ENCODE data around the gene DDX42. TPM values are rescaled to one million over a fixed set of nuclear protein-coding genes. Genes with fewer than 3 reads are reported as not detected.

The DDX42 gene
- total RNA-seq, 1 donor from 2014 or later, result 37.5 TPM

GRCh38 chr17:63768433-63768832 lies 5.5 kb upstream of the DDX42 start:
- DNase-seq (ENCODE audit: low spot score in 2 of 2), result no peak
- H3K4me1 ChIP-seq, result peaks cover 0 to 14% of the 10 kb centered on the region in 2 donors
- intact Hi-C loops (cut with DNase I), result no loop called here

GRCh38 chr17:63772801-63773271 lies 1.1 kb upstream of the DDX42 start:
- Histone ChIP-seq H3K4me3 (peak overlapping the region; percentile 89 to 97), H3K36me3 (peaks cover 5 to 6% of the 10 kb centered on the region in 2 donors), H3K27me3 (no peaks in the 10 kb centered on the region), H3K4me1 (peaks cover 4 to 25% of the 10 kb centered on the region in 2 donors), H3K27ac (peak overlapping the region; percentile 97 to 98), H3K9me3 (no peaks in the 10 kb centered on the region)
- DNase-seq (ENCODE audit: low spot score in 2 of 2), result no peak
- no peak for TF ChIP-seq CTCF (IDR thresholded peaks at IDR 0.05)
- intact Hi-C loops (cut with DNase I), result loop anchor here (1.0 to 2.0 kb wide), 6 partner anchors 32 to 734 kb away; partner anchors contain the start of genes CEP95, DDX5, FTSJ3 and LIMD2

More at GRCh38 chr17:63768433-63768832, 5.5 kb upstream of the DDX42 start:
- no peak for TF ChIP-seq CTCF (IDR thresholded peaks at IDR 0.05)
- peaks cover 15 to 17% of the 10 kb centered on the region in 2 donors for H3K36me3 ChIP-seq
- H3K4me3 ChIP-seq, result no peak overlapping the region
- H3K27ac ChIP-seq, result no peak overlapping the region
- H3K9me3 ChIP-seq, result no peaks in the 10 kb centered on the region
- H3K27me3 ChIP-seq, result no peaks in the 10 kb centered on the region

- intact Hi-C loops (cut with DNase I), result loop anchor here (1.0 to 2.0 kb wide), 6 partner anchors 33 to 733 kb away; partner anchors contain the start of genes CEP95, DDX5, FTSJ3 and LIMD2
- peak within 1 kb of the TSS; percentile 97 to 98 for H3K27ac ChIP-seq
- H3K9me3 ChIP-seq, result no peaks in the 10 kb centered on the region
- H3K27me3 ChIP-seq, result no peaks in the 10 kb centered on the region
- H3K4me3 ChIP-seq, result peak within 1 kb of the TSS; percentile 89 to 97
- DNase-seq (ENCODE audit: low spot score in 2 of 2), result peak; percentile 96 to 99
- H3K36me3 ChIP-seq, result peaks cover 6 to 11% of the 10 kb centered on the region in 2 donors
- no peak for TF ChIP-seq CTCF (IDR thresholded peaks at IDR 0.05)
- H3K4me1 ChIP-seq, result peaks cover 4 to 25% of the 10 kb centered on the region in 2 donors
These were observed 464 bp upstream of the DDX42 start, which contains the start of gene CCDC47 for GRCh38 chr17:63773272-63774140. TSS of gene CCDC47 (minus strand) at chr17:63773597. CDS start at chr17:63766175, 7,422 bp downstream.

GRCh38 chr17:63774969-63775265 lies 947 bp downstream of the DDX42 start:
- Histone ChIP-seq H3K36me3 (peaks cover 6 to 11% of the 10 kb centered on the region in 2 donors), H3K4me3 (peak overlapping the region; percentile 89 to 97), H3K4me1 (peaks cover 4 to 25% of the 10 kb centered on the region in 2 donors), H3K27ac (peak overlapping the region; percentile 97 to 98), H3K9me3 (no peaks in the 10 kb centered on the region), H3K27me3 (no peaks in the 10 kb centered on the region)
- intact Hi-C loops (cut with DNase I), result no loop called here
- TF ChIP-seq CTCF (IDR thresholded peaks at IDR 0.05), result no peak
- DNase-seq (ENCODE audit: low spot score in 2 of 2), result no peak

- Histone ChIP-seq H3K27me3 (no peaks in the 10 kb centered on the region), H3K27ac (no peak overlapping the region), H3K9me3 (no peaks in the 10 kb centered on the region), H3K36me3 (peaks cover 7 to 11% of the 10 kb centered on the region in 2 donors), H3K4me3 (peak overlapping the region; percentile 89 to 97), H3K4me1 (peaks cover 4 to 25% of the 10 kb centered on the region in 2 donors)
- TF ChIP-seq CTCF (IDR thresholded peaks at IDR 0.05), result no peak
- no peak for DNase-seq (ENCODE audit: low spot score in 2 of 2)
- intact Hi-C loops (cut with DNase I), result no loop called here
These were observed 1.4 kb downstream of the DDX42 start for GRCh38 chr17:63775420-63775819.

Data from ascending aorta (tissue), 2 donors.